GM12878 (cell line): ENCODE measurements around the gene AQP3.

Source experiments
- CTCF ChIP-seq, 3 experiments: IDR thresholded peaks in 2 of 3; conservative IDR thresholded peaks in 1 of 3; 2 replicates each; pipeline ENCODE4 v1.5.1; 2011; ENCODE audit warnings: low read depth in 3 of 3, low read length in 3 of 3, mild to moderate bottlenecking in 3 of 3, control low read depth in 2 of 3, moderate library complexity in 2 of 3, inconsistent platforms in 1 of 3, mixed read lengths in 1 of 3; ENCODE audit not compliant: control insufficient read depth in 2 of 3, insufficient read depth in 1 of 3; ENCODE audit errors: extremely low read depth in 1 of 3
- GABPA ChIP-seq: IDR thresholded peaks from 2 replicates; pipeline ENCODE4 v1.6.1; 2014; ENCODE audit warnings: antibody characterized with exemption, low read depth, mild to moderate bottlenecking, inconsistent platforms
- KDM1A ChIP-seq: fragments of 200-600 bp; sonication (generic); IDR thresholded peaks from 2 replicates; pipeline ENCODE4 v1.6.1; 2016; ENCODE audit warnings: borderline replicate concordance
- MAX ChIP-seq: IDR thresholded peaks from 2 replicates; pipeline ENCODE4 v1.6.1; 2012; ENCODE audit warnings: low read depth, low read length, improper control_type of control experiment
- SKIL ChIP-seq: fragments of 450-650 bp; IDR thresholded peaks from 2 replicates; pipeline ENCODE4 v1.6.1; 2017; ENCODE audit warnings: mild to moderate bottlenecking, low read depth, inconsistent platforms; ENCODE audit not compliant: poor library complexity, severe bottlenecking

- TF ChIP-seq MAX (no peak), GABPA (no peak), KDM1A (no peak), CTCF (IDR thresholded peaks at IDR 0.05 in 2 of 3, conservative IDR thresholded peaks at IDR 0.05 in 1 of 3; ENCODE audit: control insufficient read depth in 2 of 3, extremely low read depth in 1 of 3, insufficient read depth in 1 of 3, low read depth in 3 of 3, low read length in 3 of 3) (no peak), SKIL (no peak)
These were observed 40.3 kb downstream of the AQP3 start for GRCh38 chr9:33407061-33407460.
